HCT116 (cell line): ENCODE data around the gene KANK4. TPM values are rescaled to one million over a fixed set of nuclear protein-coding genes. Genes with fewer than 3 reads are reported as not detected.

Source experiments
- ATAC-seq: fragments of 200-7000 bp; cut with Tn5 transposase; 2 replicates; pipeline ENCODE4 v1.9.1; 2020; ENCODE audit warnings: mild to moderate bottlenecking, moderate library complexity
- BruUV-seq: library from RNA; stranded (reverse); fragments of 400-500 nt; replicated peaks from 2 replicates; lab custom pipeline; 2021; lab: Mats Ljungman, UMichigan
- CTCF ChIA-PET: fragments of 300-600 bp; sonication (Branson Sonifier 250); formaldehyde crosslinking; loops from one replicate; lab custom pipeline; 2021; ENCODE audit warnings: antibody characterized with exemption; lab: Charles Lee
- POLR2A ChIA-PET: fragments of 300-600, 350-600 bp; sonication (Branson Sonifier 250); formaldehyde crosslinking; loops from one replicate; lab custom pipeline; 2021; ENCODE audit warnings: antibody characterized with exemption; lab: Charles Lee
- RAD21 ChIA-PET, 2 experiments: fragments of 300-600 bp; sonication (Branson Sonifier 250); formaldehyde crosslinking; loops; one replicate each; lab custom pipeline; 2023; ENCODE audit warnings: low total read pairs in 2 of 2; ENCODE audit not compliant: uncharacterized antibody in 2 of 2, unreplicated experiment in 2 of 2, low non-redundant PET in 1 of 2; lab: Charles Lee
- DNase-seq: peaks from one replicate; pipeline ENCODE4 v3.0.0-alpha.2; 2010; ENCODE audit warnings: low read depth, low spot score
- H2AFZ ChIP-seq: fragments of 200-600 bp; shearing (Covaris generic), sonication (generic); 2 replicates; pipeline ENCODE4 v1.6.1; 2017; ENCODE audit warnings: low read depth, mixed run types, mixed read lengths, antibody characterized with exemption, low read length; ENCODE audit not compliant: poor library complexity, severe bottlenecking
- H3K27ac ChIP-seq: 2 replicates; pipeline ENCODE4 v1.5.1; 2012; ENCODE audit warnings: low read depth, low read length
- H3K27me3 ChIP-seq: fragments of 200-600 bp; sonication (generic); 2 replicates; pipeline ENCODE4 v1.6.1; 2016; ENCODE audit warnings: mixed run types, low read length, mixed read lengths; ENCODE audit not compliant: insufficient read depth
- H3K36me3 ChIP-seq, 2 experiments: fragments of 200-500 bp in 1 of 2; fragments of 200-600 bp in 1 of 2; sonication (Bioruptor generic) in 1 of 2; sonication (generic) in 1 of 2; 2 replicates each; pipeline versions ENCODE4 v1.5.1 to v1.6.1; 2014 to 2016; ENCODE audit warnings: low read length in 2 of 2, inconsistent platforms in 1 of 2, mixed read lengths in 1 of 2, mixed run types in 1 of 2; ENCODE audit not compliant: insufficient read depth in 2 of 2, control insufficient read depth in 1 of 2
- H3K4me1 ChIP-seq, 2 experiments: fragments of 200-600 bp in 1 of 2; sonication (generic) in 1 of 2; 2 replicates each; pipeline versions ENCODE4 v1.5.1 to v1.6.1; 2012 to 2017; ENCODE audit warnings: low read length in 2 of 2, inconsistent platforms in 1 of 2, mild to moderate bottlenecking in 1 of 2, mixed read lengths in 1 of 2, mixed run types in 1 of 2, moderate library complexity in 1 of 2; ENCODE audit not compliant: insufficient read depth in 2 of 2, control insufficient read depth in 1 of 2
- H3K4me2 ChIP-seq: fragments of 200-600 bp; sonication (generic); 2 replicates; pipeline ENCODE4 v1.6.1; 2017; ENCODE audit warnings: mixed run types, low read length, mixed read lengths
- H3K4me3 ChIP-seq, 2 experiments: fragments of 200-600 bp in 1 of 2; sonication (generic) in 1 of 2; replicated peaks in 1 of 2; 2 replicates each; pipeline ENCODE4 v1.5.1; 2011 to 2016; ENCODE audit warnings: low read length in 2 of 2, control low read depth in 1 of 2, low read depth in 1 of 2, mild to moderate bottlenecking in 1 of 2, mixed read lengths in 1 of 2, mixed run types in 1 of 2
- H3K79me2 ChIP-seq: fragments of 200-600 bp; sonication (generic); 2 replicates; pipeline ENCODE4 v1.6.1; 2017; ENCODE audit warnings: mild to moderate bottlenecking, mixed run types, low read length, moderate library complexity, mixed read lengths; ENCODE audit not compliant: insufficient read depth
- H3K9ac ChIP-seq: fragments of 200-600 bp; sonication (generic); 2 replicates; pipeline ENCODE4 v1.6.1; 2016; ENCODE audit warnings: low read length, mixed read lengths
- H3K9me2 ChIP-seq: fragments of 200-600 bp; sonication (generic), shearing (Covaris generic); 2 replicates; pipeline ENCODE4 v1.6.1; 2017; ENCODE audit warnings: mixed run types, mild to moderate bottlenecking, moderate library complexity; ENCODE audit not compliant: insufficient read depth
- H3K9me3 ChIP-seq, 2 experiments: fragments of 200-500 bp in 1 of 2; fragments of 200-600 bp in 1 of 2; sonication (Bioruptor generic) in 1 of 2; sonication (generic) in 1 of 2; 2 replicates each; pipeline ENCODE4 v1.6.1; 2014 to 2017; ENCODE audit warnings: low read length in 2 of 2, mixed read lengths in 2 of 2, inconsistent platforms in 1 of 2, low read depth in 1 of 2, mild to moderate bottlenecking in 1 of 2, mixed run types in 1 of 2, moderate library complexity in 1 of 2; ENCODE audit not compliant: control insufficient read depth in 1 of 2, insufficient read depth in 1 of 2
- H4K20me1 ChIP-seq: fragments of 200-600 bp; sonication (generic), shearing (Covaris generic); 2 replicates; pipeline ENCODE4 v1.6.1; 2017; ENCODE audit warnings: mixed run types, mild to moderate bottlenecking, moderate library complexity; ENCODE audit not compliant: insufficient read depth
- CEBPB ChIP-seq: IDR thresholded peaks from 2 replicates; pipeline ENCODE4 v1.6.1; 2012; ENCODE audit warnings: low read depth
- CTCF ChIP-seq, 3 experiments: fragments of 200-600 bp in 1 of 3; sonication (generic) in 1 of 3; IDR thresholded peaks in 2 of 3; conservative IDR thresholded peaks in 1 of 3; 2 replicates each; pipeline ENCODE4 v1.5.1; 2012 to 2017; ENCODE audit warnings: low read depth in 2 of 3, low read length in 2 of 3, antibody characterized with exemption in 1 of 3, borderline replicate concordance in 1 of 3, control low read depth in 1 of 3, mild to moderate bottlenecking in 1 of 3, mixed read lengths in 1 of 3, mixed run types in 1 of 3, moderate library complexity in 1 of 3; ENCODE audit not compliant: insufficient read depth in 1 of 3
- EGR1 ChIP-seq: IDR thresholded peaks from 2 replicates; pipeline ENCODE4 v1.6.1; 2012; ENCODE audit warnings: low read depth
- EZH2phosphoT487 ChIP-seq: fragments of 200-600 bp; IDR thresholded peaks from 2 replicates; pipeline ENCODE4 v1.6.1; 2018; ENCODE audit warnings: antibody characterized with exemption, borderline replicate concordance
- FOSL1 ChIP-seq: IDR thresholded peaks from 2 replicates; pipeline ENCODE4 v1.6.1; 2012; ENCODE audit warnings: low read depth
- JUND ChIP-seq: IDR thresholded peaks from 2 replicates; pipeline ENCODE4 v1.6.1; 2012
- POLR2A ChIP-seq: IDR thresholded peaks from 2 replicates; pipeline ENCODE4 v1.7.0; 2011; ENCODE audit warnings: borderline replicate concordance; ENCODE audit not compliant: insufficient read depth, insufficient read length; ENCODE audit errors: extremely low read depth
- POLR2AphosphoS5 ChIP-seq: IDR thresholded peaks from 2 replicates; pipeline ENCODE4 v1.6.1; 2011; ENCODE audit warnings: mild to moderate bottlenecking, low read depth, low read length, moderate library complexity
- RAD21 ChIP-seq: IDR thresholded peaks from 2 replicates; pipeline ENCODE4 v1.6.1; 2012; ENCODE audit warnings: low read depth, mild to moderate bottlenecking
- SP1 ChIP-seq: IDR thresholded peaks from 2 replicates; pipeline ENCODE4 v1.6.1; 2012; ENCODE audit warnings: low read depth
- SRF ChIP-seq: IDR thresholded peaks from 2 replicates; pipeline ENCODE4 v1.6.1; 2012; ENCODE audit warnings: low read depth
- intact Hi-C: fragments of 100-400 bp; cut with micrococcal nuclease; formaldehyde crosslinking; loops from 2 replicates; pipeline ENCODE4 v1.10.0; 2022
- total RNA-seq: library from RNA; stranded (reverse); gene quantifications from one replicate; pipeline ENCODE4 v1.2.1, GENCODE V29; 2021; ENCODE audit not compliant: unreplicated experiment
- TF ChIP-seq, protein P1 (sequence below): IDR thresholded peaks from 2 replicates; pipeline ENCODE4 v1.6.1; 2012
- TF ChIP-seq, protein P2 (sequence below): IDR thresholded peaks from 2 replicates; pipeline ENCODE4 v1.6.1; 2011; ENCODE audit warnings: mild to moderate bottlenecking, low read length, moderate library complexity; ENCODE audit not compliant: insufficient replicate concordance; ENCODE audit errors: extremely low read depth
- TF ChIP-seq, protein P3 (sequence below): IDR thresholded peaks from 2 replicates; pipeline ENCODE4 v1.6.1; 2012; ENCODE audit warnings: low read depth

Gene KANK4
- total RNA-seq, 1 experiment from 2014 or later: not detected

GRCh38 chr1:62237361-62237760, 81.9 kb downstream of the KANK4 start:
- H3K9me2 ChIP-seq: no peaks in the 10 kb centered on the region
- H3K9me3 ChIP-seq: no peaks in the 10 kb centered on the region
- RAD21 ChIA-PET: no interaction called here

More at GRCh38 chr1:62237361-62237760, 81.9 kb downstream of the KANK4 start:
- BruUV-seq: no TSS peak
- H3K36me3 ChIP-seq: no peaks in the 10 kb centered on the region
- TF ChIP-seq, protein P1, sequence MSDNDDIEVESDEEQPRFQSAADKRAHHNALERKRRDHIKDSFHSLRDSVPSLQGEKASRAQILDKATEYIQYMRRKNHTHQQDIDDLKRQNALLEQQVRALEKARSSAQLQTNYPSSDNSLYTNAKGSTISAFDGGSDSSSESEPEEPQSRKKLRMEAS: no peak
- TF ChIP-seq CEBPB (no peak), SRF (no peak), CTCF (IDR thresholded peaks at IDR 0.05 in 2 of 3, conservative IDR thresholded peaks at IDR 0.05 in 1 of 3; ENCODE audit: borderline replicate concordance in 1 of 3, insufficient read depth in 1 of 3, low read depth in 2 of 3, low read length in 2 of 3) (no peak), JUND (no peak), RAD21 (no peak), SP1 (no peak), EZH2phosphoT487 (no peak), POLR2A (no peak), EGR1 (no peak), FOSL1 (no peak), POLR2AphosphoS5 (no peak)
- TF ChIP-seq, protein P2, sequence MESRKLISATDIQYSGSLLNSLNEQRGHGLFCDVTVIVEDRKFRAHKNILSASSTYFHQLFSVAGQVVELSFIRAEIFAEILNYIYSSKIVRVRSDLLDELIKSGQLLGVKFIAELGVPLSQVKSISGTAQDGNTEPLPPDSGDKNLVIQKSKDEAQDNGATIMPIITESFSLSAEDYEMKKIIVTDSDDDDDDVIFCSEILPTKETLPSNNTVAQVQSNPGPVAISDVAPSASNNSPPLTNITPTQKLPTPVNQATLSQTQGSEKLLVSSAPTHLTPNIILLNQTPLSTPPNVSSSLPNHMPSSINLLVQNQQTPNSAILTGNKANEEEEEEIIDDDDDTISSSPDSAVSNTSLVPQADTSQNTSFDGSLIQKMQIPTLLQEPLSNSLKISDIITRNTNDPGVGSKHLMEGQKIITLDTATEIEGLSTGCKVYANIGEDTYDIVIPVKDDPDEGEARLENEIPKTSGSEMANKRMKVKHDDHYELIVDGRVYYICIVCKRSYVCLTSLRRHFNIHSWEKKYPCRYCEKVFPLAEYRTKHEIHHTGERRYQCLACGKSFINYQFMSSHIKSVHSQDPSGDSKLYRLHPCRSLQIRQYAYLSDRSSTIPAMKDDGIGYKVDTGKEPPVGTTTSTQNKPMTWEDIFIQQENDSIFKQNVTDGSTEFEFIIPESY: no peak
- TF ChIP-seq, protein P3, sequence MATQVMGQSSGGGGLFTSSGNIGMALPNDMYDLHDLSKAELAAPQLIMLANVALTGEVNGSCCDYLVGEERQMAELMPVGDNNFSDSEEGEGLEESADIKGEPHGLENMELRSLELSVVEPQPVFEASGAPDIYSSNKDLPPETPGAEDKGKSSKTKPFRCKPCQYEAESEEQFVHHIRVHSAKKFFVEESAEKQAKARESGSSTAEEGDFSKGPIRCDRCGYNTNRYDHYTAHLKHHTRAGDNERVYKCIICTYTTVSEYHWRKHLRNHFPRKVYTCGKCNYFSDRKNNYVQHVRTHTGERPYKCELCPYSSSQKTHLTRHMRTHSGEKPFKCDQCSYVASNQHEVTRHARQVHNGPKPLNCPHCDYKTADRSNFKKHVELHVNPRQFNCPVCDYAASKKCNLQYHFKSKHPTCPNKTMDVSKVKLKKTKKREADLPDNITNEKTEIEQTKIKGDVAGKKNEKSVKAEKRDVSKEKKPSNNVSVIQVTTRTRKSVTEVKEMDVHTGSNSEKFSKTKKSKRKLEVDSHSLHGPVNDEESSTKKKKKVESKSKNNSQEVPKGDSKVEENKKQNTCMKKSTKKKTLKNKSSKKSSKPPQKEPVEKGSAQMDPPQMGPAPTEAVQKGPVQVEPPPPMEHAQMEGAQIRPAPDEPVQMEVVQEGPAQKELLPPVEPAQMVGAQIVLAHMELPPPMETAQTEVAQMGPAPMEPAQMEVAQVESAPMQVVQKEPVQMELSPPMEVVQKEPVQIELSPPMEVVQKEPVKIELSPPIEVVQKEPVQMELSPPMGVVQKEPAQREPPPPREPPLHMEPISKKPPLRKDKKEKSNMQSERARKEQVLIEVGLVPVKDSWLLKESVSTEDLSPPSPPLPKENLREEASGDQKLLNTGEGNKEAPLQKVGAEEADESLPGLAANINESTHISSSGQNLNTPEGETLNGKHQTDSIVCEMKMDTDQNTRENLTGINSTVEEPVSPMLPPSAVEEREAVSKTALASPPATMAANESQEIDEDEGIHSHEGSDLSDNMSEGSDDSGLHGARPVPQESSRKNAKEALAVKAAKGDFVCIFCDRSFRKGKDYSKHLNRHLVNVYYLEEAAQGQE: no peak
- no peak overlapping the region for H2AFZ ChIP-seq
- no peaks in the 10 kb centered on the region for H3K79me2 ChIP-seq
- intact Hi-C loops: no loop called here
- DNase-seq (no peak), ATAC-seq (no peak)
- ChIA-PET CTCF (no interaction called here), POLR2A (no interaction called here)
- no peak overlapping the region for H3K4me2 ChIP-seq
- no peak overlapping the region for H3K27ac ChIP-seq
- H3K9ac ChIP-seq: no peak overlapping the region
- H3K27me3 ChIP-seq: no peaks in the 10 kb centered on the region
- no peak overlapping the region for H3K4me3 ChIP-seq
- peaks cover 0 to 26% of the 10 kb centered on the region in 2 experiments; a peak in 2 of 4 replicates for H3K4me1 ChIP-seq
- H4K20me1 ChIP-seq: no peaks in the 10 kb centered on the region
